HepG2 (cell line): Measurements from ENCODE around the gene NANOG. TPM values are rescaled to one million over a fixed set of nuclear protein-coding genes. Genes with fewer than 3 reads are reported as not detected.

Experiments
- ATAC-seq: fragments of 200-7000 bp; cut with Tn5 transposase; 3 replicates; pipeline ENCODE4 v1.9.1; 2020; ENCODE audit warnings: mild to moderate bottlenecking, moderate library complexity
- BruUV-seq: library from RNA; stranded (reverse); fragments of 400-500 nt; replicated peaks from 2 replicates; lab custom pipeline; 2021; lab: Mats Ljungman, UMichigan
- CTCF ChIA-PET: fragments of 300-600 bp; formaldehyde crosslinking; extraction: SDS; loops from one replicate; lab custom pipeline; 2021; ENCODE audit warnings: low total read pairs, inconsistent platforms, low intra/inter-chr PET ratio; lab: Yijun Ruan, JAX
- POLR2A ChIA-PET: fragments of 350-600 bp; sonication (Branson Sonifier 250); formaldehyde crosslinking; loops from one replicate; lab custom pipeline; 2020; ENCODE audit warnings: antibody characterized with exemption, inconsistent platforms; lab: Yijun Ruan, JAX
- DNase-seq: peaks from one replicate; pipeline ENCODE4 v3.0.0-alpha.2; 2015; ENCODE audit warnings: low spot score
- FAIRE-seq: peaks from 3 replicates; lab custom pipeline; 2011; peaks lifted over from hg19 to GRCh38; lab: Jason Lieb, UNC
- H2AFZ ChIP-seq: one replicate; pipeline ENCODE4 v1.6.1; 2011; ENCODE audit warnings: low read length, inconsistent platforms
- H3K27ac ChIP-seq: fragments of 300-600 bp; 3 replicates; pipeline ENCODE4 v1.8.0; 2011; ENCODE audit warnings: mixed run types, mild to moderate bottlenecking, mixed read lengths, low read length, inconsistent platforms; ENCODE audit not compliant: insufficient read depth; ENCODE audit errors: extremely low read length
- H3K27me3 ChIP-seq, 2 experiments: fragments of 200-600 bp in 1 of 2; 2 replicates in 1 of 2; 3 replicates in 1 of 2; pipeline versions ENCODE4 v1.6.0 to v1.8.0; 2011; ENCODE audit warnings: low read length in 2 of 2, mild to moderate bottlenecking in 2 of 2, moderate library complexity in 2 of 2, inconsistent platforms in 1 of 2; ENCODE audit not compliant: insufficient read depth in 2 of 2, control insufficient read depth in 1 of 2
- H3K36me3 ChIP-seq, 2 experiments: fragments of 200-600 bp in 1 of 2; replicated peaks in 1 of 2; 2 replicates in 1 of 2; 3 replicates in 1 of 2; pipeline versions ENCODE4 v1.5.1 to v1.8.0; 2011; ENCODE audit warnings: low read length in 2 of 2, inconsistent platforms in 1 of 2; ENCODE audit not compliant: insufficient read depth in 2 of 2, control insufficient read depth in 1 of 2
- H3K4me1 ChIP-seq: 2 replicates; pipeline ENCODE4 v1.5.1; 2012; ENCODE audit warnings: low read length, inconsistent platforms; ENCODE audit not compliant: insufficient read depth
- H3K4me2 ChIP-seq: 2 replicates; pipeline ENCODE4 v1.6.0; 2011; ENCODE audit warnings: low read depth, low read length, inconsistent platforms
- H3K4me3 ChIP-seq, 3 experiments: fragments of 200-600 bp in 1 of 3; sonication (generic), shearing (Covaris generic) in 1 of 3; replicated peaks in 1 of 3; 2 replicates each; pipeline ENCODE4 v1.5.1; 2011 to 2016; ENCODE audit warnings: low read length in 3 of 3, inconsistent platforms in 2 of 3, low read depth in 2 of 3, mild to moderate bottlenecking in 2 of 3, control low read depth in 1 of 3, mixed read lengths in 1 of 3; ENCODE audit not compliant: insufficient read depth in 1 of 3
- H3K79me2 ChIP-seq: one replicate; pipeline ENCODE4 v1.6.1; 2011; ENCODE audit warnings: low read length, inconsistent platforms; ENCODE audit not compliant: insufficient read depth
- H3K9ac ChIP-seq: 2 replicates; pipeline ENCODE4 v1.6.0; 2011; ENCODE audit warnings: mild to moderate bottlenecking, low read depth, low read length, inconsistent platforms; ENCODE audit not compliant: insufficient read depth
- H3K9me3 ChIP-seq: 2 replicates; pipeline ENCODE4 v1.5.1; 2012; ENCODE audit warnings: mild to moderate bottlenecking, low read length
- H4K20me1 ChIP-seq: 2 replicates; pipeline ENCODE4 v1.6.0; 2011; ENCODE audit warnings: inconsistent platforms, mild to moderate bottlenecking, low read length, moderate library complexity; ENCODE audit not compliant: insufficient read depth
- ELF3 ChIP-seq: IDR thresholded peaks from 2 replicates; pipeline ENCODE4 v1.6.1; 2016; ENCODE audit warnings: missing genetic modification reagents, missing compliant biosample characterization
- IRF2 ChIP-seq: IDR thresholded peaks from 2 replicates; pipeline ENCODE4 v1.6.1; 2018; ENCODE audit warnings: missing genetic modification reagents, missing compliant biosample characterization
- MIXL1 ChIP-seq: IDR thresholded peaks from 2 replicates; pipeline ENCODE4 v1.6.1; 2016
- NR0B2 ChIP-seq: sonication (generic); formaldehyde crosslinking; IDR thresholded peaks from 2 replicates; pipeline ENCODE4 v1.4.0; 2020; ENCODE audit warnings: mild to moderate bottlenecking, missing genetic modification reagents
- SRY ChIP-seq: sonication (generic); formaldehyde crosslinking; IDR thresholded peaks from 2 replicates; pipeline ENCODE4 v1.8.0; 2022; ENCODE audit warnings: mild to moderate bottlenecking, missing genetic modification reagents
- TAF15 ChIP-seq: fragments of 200-400 bp; formaldehyde crosslinking; IDR thresholded peaks from one replicate; pipeline ENCODE4 v1.6.1; 2018; ENCODE audit warnings: mild to moderate bottlenecking, low read depth, low read length; ENCODE audit not compliant: poor library complexity, severe bottlenecking
- ZNF652 ChIP-seq: IDR thresholded peaks from 2 replicates; pipeline ENCODE4 v1.6.1; 2016; ENCODE audit warnings: low read depth, borderline replicate concordance
- ZNF773 ChIP-seq: sonication (generic); formaldehyde crosslinking; IDR thresholded peaks from 2 replicates; pipeline ENCODE4 v1.4.0; 2020; ENCODE audit warnings: missing genetic modification reagents, borderline replicate concordance
- WGBS: methylation state at CpG from one replicate; pipeline ENCODE4 v1.1.6; 2017; ENCODE audit warnings: low lambda C conversion rate; 5-methylcytosine and 5-hydroxymethylcytosine counted together
- in situ Hi-C: cut with HindIII; loops from 2 replicates; pipeline ENCODE4 v1.10.0; 2017; ENCODE audit warnings: low pct_unique_long_range_greater_than_20kb; ENCODE audit not compliant: extremely low pct_ligation_motif_present
- intact Hi-C: fragments of 100-400 bp; cut with micrococcal nuclease; formaldehyde crosslinking; loops from one replicate; pipeline ENCODE4 v1.10.0; 2022; ENCODE audit not compliant: unreplicated experiment
- polyA plus RNA-seq, 8 experiments: library from polyadenylated mRNA; depleted of rRNA in 3 of 8; stranded (reverse) in 7 of 8; unstranded in 1 of 8; fragments of >200 nt; fragmentation: Illumina TruSeq in 4 of 8; extraction: Trizol in 4 of 8; gene quantifications; 2 replicates each; pipeline versions ENCODE4 v1.2.1 to v1.2.3, GENCODE V29; 2011 to 2016; ENCODE audit warnings: low read depth in 4 of 8, missing spikeins in 1 of 8, mixed read lengths in 1 of 8; ENCODE audit not compliant: insufficient read depth in 1 of 8
- total RNA-seq, 5 experiments: library from RNA; depleted of rRNA; stranded (reverse); fragments of >200 nt; fragmentation: Illumina TruSeq; extraction: Trizol; gene quantifications; 2 replicates each; pipeline ENCODE4 v1.2.3, GENCODE V29; 2016; ENCODE audit warnings: low read depth in 1 of 5
- TF ChIP-seq, protein P1 (sequence below): sonication (generic); formaldehyde crosslinking; IDR thresholded peaks from 2 replicates; pipeline ENCODE4 v1.5.0; 2020; ENCODE audit warnings: mild to moderate bottlenecking, missing genetic modification reagents, moderate library complexity
- TF ChIP-seq, protein P2 (sequence below): sonication (generic); formaldehyde crosslinking; IDR thresholded peaks from 2 replicates; pipeline ENCODE4; 2020; ENCODE audit warnings: missing genetic modification reagents, mild to moderate bottlenecking, borderline replicate concordance
- TF ChIP-seq, protein P3 (sequence below): sonication (generic); formaldehyde crosslinking; conservative IDR thresholded peaks from 2 replicates; pipeline ENCODE4 v1.4.0; 2020; ENCODE audit warnings: missing genetic modification reagents
- TF ChIP-seq, protein P4 (sequence below): sonication (generic); formaldehyde crosslinking; IDR thresholded peaks from 2 replicates; pipeline ENCODE4 v1.8.0; 2022; ENCODE audit warnings: missing genetic modification reagents, mild to moderate bottlenecking, inconsistent platforms, borderline replicate concordance

Gene NANOG
- total and polyA plus RNA-seq, 2 of the 13 experiments (the other 11 are each of a cell fraction or from before 2014, with no cell fraction given) = 0.04 to 0.24 TPM

DNA sequence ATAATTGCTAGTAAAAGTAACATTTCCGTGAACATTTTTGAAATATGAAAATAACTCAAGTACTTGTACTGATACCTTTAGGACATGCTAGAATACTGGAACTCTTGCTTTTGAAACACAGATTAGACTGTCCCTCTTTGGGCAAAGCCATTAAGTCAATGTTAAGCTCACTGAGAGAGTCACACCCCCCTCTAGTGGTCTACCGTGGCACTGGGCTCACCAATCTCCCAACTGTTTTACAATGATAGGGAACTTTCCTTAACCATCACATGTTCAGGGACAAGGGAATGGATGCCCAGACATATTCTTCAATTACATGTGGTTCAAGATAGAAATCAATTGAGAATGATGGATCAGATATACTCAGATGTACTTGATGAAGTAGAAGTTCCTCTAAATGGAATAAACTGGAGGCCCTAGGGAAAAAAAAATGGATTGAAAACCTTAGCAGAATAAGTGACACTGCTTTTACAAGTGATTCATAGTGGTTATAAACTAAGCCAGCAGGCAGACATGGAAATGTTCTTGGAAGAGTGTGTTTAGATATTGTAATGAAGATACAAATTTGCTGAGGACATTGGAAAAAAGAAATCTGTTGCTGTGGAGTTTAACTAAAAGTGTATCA, 17.8 kb downstream of the NANOG start:
- H3K27me3 ChIP-seq = no peaks in the 10 kb centered on the region
- H3K79me2 ChIP-seq = no peaks in the 10 kb centered on the region
- H3K4me2 ChIP-seq = no peak overlapping the region
- peak; percentile 80 for FAIRE-seq
- peak; percentile 87 for ATAC-seq
- H3K36me3 ChIP-seq = no peaks in the 10 kb centered on the region
- CTCF ChIA-PET = interaction anchor here (0.8 to 4.8 kb wide), 6 partner anchors 91 to 186 kb away, joined by 3 to 44 read pairs (median 4); no protein-coding TSS in a partner anchor
- WGBS = 1% methylated on average over 2 of the region's 2 CpGs
- POLR2A ChIA-PET = no interaction called here
- no peaks in the 10 kb centered on the region for H3K9me3 ChIP-seq
- intact Hi-C loops (loop anchor here (1.0 kb wide), 2 partner anchors 91 to 130 kb away; no protein-coding TSS in a partner anchor), in situ Hi-C loops (loop anchor here (5.0 to 10.0 kb wide), 2 partner anchors 92 to 130 kb away; partner anchors contain the start of gene DPPA3)
- H4K20me1 ChIP-seq = no peaks in the 10 kb centered on the region
- DNase-seq = peak; percentile 64
- H3K27ac ChIP-seq = no peak overlapping the region
- no peak overlapping the region for H3K9ac ChIP-seq
- H2AFZ ChIP-seq = no peak overlapping the region
- H3K4me3 ChIP-seq = no peak overlapping the region
- no peaks in the 10 kb centered on the region for H3K4me1 ChIP-seq
- BruUV-seq = no TSS peak
- no peak for TF ChIP-seq TAF15
- TF ChIP-seq ZNF652 = no peak
- 0 out of 2 replicates have a peak, but pooled peaks have one; percentile 42 for TF ChIP-seq MIXL1 (CRISPR knock-in tag)
- TF ChIP-seq NR0B2 (CRISPR knock-in tag) = no peak
- TF ChIP-seq ZNF773 (CRISPR knock-in tag) = no peak
- TF ChIP-seq, protein P1, sequence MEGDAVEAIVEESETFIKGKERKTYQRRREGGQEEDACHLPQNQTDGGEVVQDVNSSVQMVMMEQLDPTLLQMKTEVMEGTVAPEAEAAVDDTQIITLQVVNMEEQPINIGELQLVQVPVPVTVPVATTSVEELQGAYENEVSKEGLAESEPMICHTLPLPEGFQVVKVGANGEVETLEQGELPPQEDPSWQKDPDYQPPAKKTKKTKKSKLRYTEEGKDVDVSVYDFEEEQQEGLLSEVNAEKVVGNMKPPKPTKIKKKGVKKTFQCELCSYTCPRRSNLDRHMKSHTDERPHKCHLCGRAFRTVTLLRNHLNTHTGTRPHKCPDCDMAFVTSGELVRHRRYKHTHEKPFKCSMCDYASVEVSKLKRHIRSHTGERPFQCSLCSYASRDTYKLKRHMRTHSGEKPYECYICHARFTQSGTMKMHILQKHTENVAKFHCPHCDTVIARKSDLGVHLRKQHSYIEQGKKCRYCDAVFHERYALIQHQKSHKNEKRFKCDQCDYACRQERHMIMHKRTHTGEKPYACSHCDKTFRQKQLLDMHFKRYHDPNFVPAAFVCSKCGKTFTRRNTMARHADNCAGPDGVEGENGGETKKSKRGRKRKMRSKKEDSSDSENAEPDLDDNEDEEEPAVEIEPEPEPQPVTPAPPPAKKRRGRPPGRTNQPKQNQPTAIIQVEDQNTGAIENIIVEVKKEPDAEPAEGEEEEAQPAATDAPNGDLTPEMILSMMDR (CRISPR knock-in tag) = peak; percentile 92
- 0 out of 2 replicates have a peak, but pooled peaks have one; percentile 34 for TF ChIP-seq ELF3 (CRISPR knock-in tag)
- TF ChIP-seq IRF2 (CRISPR knock-in tag) = 0 out of 2 replicates have a peak, but pooled peaks have one; percentile 20
- TF ChIP-seq, protein P2, sequence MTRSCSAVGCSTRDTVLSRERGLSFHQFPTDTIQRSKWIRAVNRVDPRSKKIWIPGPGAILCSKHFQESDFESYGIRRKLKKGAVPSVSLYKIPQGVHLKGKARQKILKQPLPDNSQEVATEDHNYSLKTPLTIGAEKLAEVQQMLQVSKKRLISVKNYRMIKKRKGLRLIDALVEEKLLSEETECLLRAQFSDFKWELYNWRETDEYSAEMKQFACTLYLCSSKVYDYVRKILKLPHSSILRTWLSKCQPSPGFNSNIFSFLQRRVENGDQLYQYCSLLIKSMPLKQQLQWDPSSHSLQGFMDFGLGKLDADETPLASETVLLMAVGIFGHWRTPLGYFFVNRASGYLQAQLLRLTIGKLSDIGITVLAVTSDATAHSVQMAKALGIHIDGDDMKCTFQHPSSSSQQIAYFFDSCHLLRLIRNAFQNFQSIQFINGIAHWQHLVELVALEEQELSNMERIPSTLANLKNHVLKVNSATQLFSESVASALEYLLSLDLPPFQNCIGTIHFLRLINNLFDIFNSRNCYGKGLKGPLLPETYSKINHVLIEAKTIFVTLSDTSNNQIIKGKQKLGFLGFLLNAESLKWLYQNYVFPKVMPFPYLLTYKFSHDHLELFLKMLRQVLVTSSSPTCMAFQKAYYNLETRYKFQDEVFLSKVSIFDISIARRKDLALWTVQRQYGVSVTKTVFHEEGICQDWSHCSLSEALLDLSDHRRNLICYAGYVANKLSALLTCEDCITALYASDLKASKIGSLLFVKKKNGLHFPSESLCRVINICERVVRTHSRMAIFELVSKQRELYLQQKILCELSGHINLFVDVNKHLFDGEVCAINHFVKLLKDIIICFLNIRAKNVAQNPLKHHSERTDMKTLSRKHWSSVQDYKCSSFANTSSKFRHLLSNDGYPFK = no peak
- TF ChIP-seq, protein P3, sequence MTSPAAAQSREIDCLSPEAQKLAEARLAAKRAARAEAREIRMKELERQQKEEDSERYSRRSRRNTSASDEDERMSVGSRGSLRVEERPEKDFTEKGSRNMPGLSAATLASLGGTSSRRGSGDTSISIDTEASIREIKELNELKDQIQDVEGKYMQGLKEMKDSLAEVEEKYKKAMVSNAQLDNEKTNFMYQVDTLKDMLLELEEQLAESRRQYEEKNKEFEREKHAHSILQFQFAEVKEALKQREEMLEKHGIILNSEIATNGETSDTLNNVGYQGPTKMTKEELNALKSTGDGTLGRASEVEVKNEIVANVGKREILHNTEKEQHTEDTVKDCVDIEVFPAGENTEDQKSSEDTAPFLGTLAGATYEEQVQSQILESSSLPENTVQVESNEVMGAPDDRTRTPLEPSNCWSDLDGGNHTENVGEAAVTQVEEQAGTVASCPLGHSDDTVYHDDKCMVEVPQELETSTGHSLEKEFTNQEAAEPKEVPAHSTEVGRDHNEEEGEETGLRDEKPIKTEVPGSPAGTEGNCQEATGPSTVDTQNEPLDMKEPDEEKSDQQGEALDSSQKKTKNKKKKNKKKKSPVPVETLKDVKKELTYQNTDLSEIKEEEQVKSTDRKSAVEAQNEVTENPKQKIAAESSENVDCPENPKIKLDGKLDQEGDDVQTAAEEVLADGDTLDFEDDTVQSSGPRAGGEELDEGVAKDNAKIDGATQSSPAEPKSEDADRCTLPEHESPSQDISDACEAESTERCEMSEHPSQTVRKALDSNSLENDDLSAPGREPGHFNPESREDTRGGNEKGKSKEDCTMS (CRISPR knock-in tag) = no peak
- TF ChIP-seq SRY = no peak
- TF ChIP-seq, protein P4, sequence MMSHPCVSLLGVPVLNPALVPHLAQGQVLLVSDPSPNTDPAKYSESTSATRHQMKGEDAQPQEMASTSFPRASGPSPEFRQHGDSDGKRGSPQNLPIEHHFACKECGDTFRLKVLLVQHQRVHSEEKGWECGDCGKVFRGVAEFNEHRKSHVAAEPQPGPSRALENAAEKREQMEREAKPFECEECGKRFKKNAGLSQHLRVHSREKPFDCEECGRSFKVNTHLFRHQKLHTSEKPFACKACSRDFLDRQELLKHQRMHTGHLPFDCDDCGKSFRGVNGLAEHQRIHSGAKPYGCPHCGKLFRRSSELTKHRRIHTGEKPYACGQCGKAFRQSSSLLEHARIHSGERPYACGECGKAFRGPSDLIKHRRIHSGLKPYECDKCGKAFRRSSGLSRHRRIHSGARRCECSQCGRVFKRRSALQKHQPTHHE = no peak
